ENCODE measurements around the gene STK39. TPM values are rescaled to one million over a fixed set of nuclear protein-coding genes. Genes with fewer than 3 reads are reported as not detected.

STK39 gene
- total and polyA plus RNA-seq, 9 of the 15 experiments (the other 6 are each of a cell fraction or from before 2014, with no cell fraction given) = 0.19 to 0.76 (median 0.51) TPM

- no peak for TF ChIP-seq PBX2 (CRISPR knock-in tag; IDR thresholded peaks at IDR 0.05; ENCODE audit: low read depth)
- TF ChIP-seq PBX2 (tag; conservative IDR thresholded peaks at IDR 0.05; ENCODE audit: low read depth) = no peak
- TF ChIP-seq IRF9 (tag; IDR thresholded peaks at IDR 0.05) = peak; percentile 58; the same call in 1 of the 2 replicates
- peak; percentile 67 for TF ChIP-seq POLR2H (tag; IDR thresholded peaks at IDR 0.05; ENCODE audit: low read depth)
- TF ChIP-seq CBX3 (IDR thresholded peaks at IDR 0.05; ENCODE audit: borderline replicate concordance in 1 of 2, low read length in 2 of 2) = no peak
- TF ChIP-seq RB1 (IDR thresholded peaks at IDR 0.05; ENCODE audit: low read depth) = no peak
- 0 out of 4 replicates have a peak, but pooled peaks of 1 of the 2 experiments have one; percentile 13 for TF ChIP-seq MNT (conservative IDR thresholded peaks at IDR 0.05)
- peak; percentile 94 for TF ChIP-seq ATF3 (IDR thresholded peaks at IDR 0.05)
- no peak for TF ChIP-seq ATF3 (CRISPR knock-in tag; conservative IDR thresholded peaks at IDR 0.05)
- TF ChIP-seq CTCF (IDR thresholded peaks at IDR 0.05 in 2 of 3, conservative IDR thresholded peaks at IDR 0.05 in 1 of 3; ENCODE audit: insufficient read depth in 2 of 3, low read depth in 1 of 3, low read length in 3 of 3) = peak; percentile 34 to 58 (median 36); a peak in 4 of 6 replicates
- TF ChIP-seq SMAD4 (CRISPR knock-in tag; conservative IDR thresholded peaks at IDR 0.05) = 0 out of 2 replicates have a peak, but pooled peaks have one; percentile 6
- TF ChIP-seq EP400 (IDR thresholded peaks at IDR 0.05) = 0 out of 2 replicates have a peak, but pooled peaks have one; percentile 38
- TF ChIP-seq ZNF586 (CRISPR knock-in tag; conservative IDR thresholded peaks at IDR 0.05) = no peak
- no peak for TF ChIP-seq TCF3 (CRISPR knock-in tag; IDR thresholded peaks at IDR 0.05)
- peak; percentile 88 for TF ChIP-seq ZNF316 (IDR thresholded peaks at IDR 0.05)
- TF ChIP-seq ZSCAN29 (IDR thresholded peaks at IDR 0.05) = no peak
- no peak for TF ChIP-seq CGGBP1 (CRISPR knock-in tag; IDR thresholded peaks at IDR 0.05)
- 0 out of 2 replicates have a peak, but pooled peaks have one; percentile 3 for TF ChIP-seq ZNF766 (CRISPR knock-in tag; conservative IDR thresholded peaks at IDR 0.05)
Measured at GRCh38 chr2:167964650-167965413, 282.6 kb downstream of the STK39 start (continued).

Data from K562 (cell line).